Epithelial cell of prostate (primary cell): ENCODE results near the gene PCDHB10.
"Not testable (repeated sequence)": the region's sequence is repeated elsewhere in the genome, so short reads cannot be mapped to it uniquely, and the experiment has no call there.

ENCODE experiments used
- DNase-seq: peaks from one replicate; pipeline ENCODE4 v3.0.0-alpha.2; 2011; ENCODE audit warnings: low read depth, low spot score
- H3K27ac ChIP-seq: fragments of 450-650 bp; 2 replicates; pipeline ENCODE4 v1.5.1; 2017; ENCODE audit warnings: mild to moderate bottlenecking

Gene PCDHB10

DNA sequence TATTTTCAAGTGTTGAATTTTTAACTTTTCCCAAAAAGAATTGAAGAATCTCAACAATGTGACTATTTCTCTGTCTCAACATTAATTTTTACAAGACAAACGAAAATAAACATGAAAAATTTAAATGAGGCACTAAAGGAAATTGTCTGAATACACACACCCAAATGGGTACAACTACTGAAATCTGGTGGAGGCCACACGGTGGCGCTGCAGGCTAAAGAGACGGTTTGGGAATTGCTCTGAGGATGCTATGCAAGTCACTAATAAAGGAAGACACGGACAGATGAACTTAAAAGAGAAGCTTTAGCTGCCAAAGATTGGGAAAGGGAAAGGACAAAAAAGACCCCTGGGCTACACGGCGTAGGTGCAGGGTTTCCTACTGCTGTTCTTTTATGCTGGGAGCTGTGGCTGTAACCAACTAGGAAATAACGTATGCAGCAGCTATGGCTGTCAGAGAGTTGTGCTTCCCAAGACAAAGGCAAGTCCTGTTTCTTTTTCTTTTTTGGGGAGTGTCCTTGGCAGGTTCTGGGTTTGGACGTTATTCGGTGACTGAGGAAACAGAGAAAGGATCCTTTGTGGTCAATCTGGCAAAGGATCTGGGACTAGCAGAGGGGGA is at the start of gene PCDHB10:
Gene PCDHB10, plus strand, starts transcription at position 244 of the 616 bp plus-strand sequence. Its CDS starts 200 bp downstream, at position 444.
- H3K27ac ChIP-seq: no peak within 1 kb of the TSS
- DNase-seq: no peak

DNA sequence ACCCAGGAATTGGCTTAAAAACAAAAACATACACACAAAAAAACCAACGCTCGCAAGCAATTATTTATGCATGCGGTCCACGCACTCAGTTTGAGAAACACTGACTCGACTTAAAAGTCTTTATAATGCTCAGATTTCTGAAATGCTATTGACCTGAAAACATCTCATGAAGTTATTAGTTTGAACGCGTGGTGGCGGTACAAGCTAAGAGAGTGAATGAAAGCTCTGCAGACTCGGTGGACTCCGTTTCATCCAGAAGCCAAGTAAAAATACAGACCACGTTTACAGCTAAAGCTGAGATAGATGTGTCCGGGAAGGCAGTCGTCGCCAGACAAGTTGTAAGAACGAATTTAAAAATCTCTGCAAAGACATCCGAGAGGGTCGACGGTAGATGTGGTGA is 42.3 kb upstream of the PCDHB10 start, which contains the start of gene PCDHB6:
Gene PCDHB6, plus strand, starts transcription at position 246 of the 400 bp plus-strand sequence. CDS start 201 bp downstream, outside the sequence.
- no peak within 1 kb of the TSS for H3K27ac ChIP-seq
- no peak for DNase-seq

DNA sequence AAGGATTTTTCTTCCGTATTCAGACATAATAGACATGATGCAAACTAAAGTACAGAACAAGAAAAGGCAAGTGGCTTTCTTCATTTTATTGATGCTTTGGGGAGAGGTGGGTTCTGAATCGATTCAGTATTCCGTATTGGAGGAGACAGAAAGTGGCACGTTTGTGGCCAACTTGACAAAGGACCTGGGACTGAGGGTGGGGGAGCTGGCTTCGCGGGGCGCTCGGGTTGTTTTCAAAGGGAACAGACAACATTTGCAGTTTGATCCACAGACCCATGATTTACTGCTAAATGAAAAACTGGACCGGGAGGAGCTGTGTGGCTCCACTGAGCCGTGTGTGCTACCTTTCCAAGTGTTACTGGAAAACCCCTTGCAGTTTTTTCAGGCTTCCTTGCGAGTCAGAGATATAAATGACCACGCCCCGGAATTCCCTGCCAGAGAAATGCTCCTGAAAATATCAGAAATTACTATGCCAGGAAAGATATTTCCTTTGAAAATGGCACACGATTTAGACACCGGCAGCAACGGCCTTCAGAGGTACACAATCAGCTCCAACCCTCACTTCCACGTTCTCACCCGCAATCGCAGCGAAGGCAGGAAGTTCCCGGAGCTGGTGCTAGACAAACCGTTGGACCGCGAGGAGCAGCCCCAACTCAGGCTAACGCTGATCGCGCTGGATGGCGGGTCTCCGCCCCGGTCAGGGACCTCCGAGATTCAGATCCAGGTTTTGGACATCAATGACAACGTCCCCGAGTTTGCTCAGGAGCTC is 41.7 kb upstream of the PCDHB10 start:
- no peak for DNase-seq
- no peak overlapping the region for H3K27ac ChIP-seq

DNA sequence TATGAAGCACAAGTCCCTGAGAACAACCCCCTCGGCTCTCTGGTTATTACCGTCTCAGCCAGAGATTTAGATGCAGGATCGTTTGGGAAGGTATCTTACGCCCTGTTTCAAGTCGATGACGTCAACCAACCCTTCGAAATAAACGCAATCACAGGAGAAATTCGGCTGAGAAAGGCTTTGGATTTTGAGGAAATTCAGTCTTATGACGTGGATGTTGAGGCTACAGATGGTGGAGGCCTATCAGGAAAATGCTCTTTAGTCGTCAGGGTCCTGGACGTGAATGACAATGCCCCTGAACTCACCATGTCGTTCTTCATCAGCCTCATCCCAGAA is 41.2 kb upstream of the PCDHB10 start:
- no peak for DNase-seq
- H3K27ac ChIP-seq: no peak overlapping the region

DNA sequence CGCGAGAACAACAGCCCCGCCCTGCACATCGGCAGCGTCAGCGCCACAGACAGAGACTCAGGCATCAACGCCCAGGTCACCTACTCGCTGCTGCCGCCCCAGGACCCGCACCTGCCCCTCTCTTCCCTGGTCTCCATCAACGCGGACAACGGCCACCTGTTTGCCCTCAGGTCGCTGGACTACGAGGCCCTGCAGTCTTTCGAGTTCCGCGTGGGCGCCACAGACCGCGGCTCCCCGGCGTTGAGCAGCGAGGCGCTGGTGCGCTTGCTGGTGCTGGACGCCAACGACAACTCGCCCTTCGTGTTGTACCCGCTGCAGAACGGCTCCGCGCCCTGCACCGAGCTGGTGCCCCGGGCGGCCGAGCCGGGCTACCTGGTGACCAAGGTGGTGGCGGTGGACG is 40.5 kb upstream of the PCDHB10 start:
- not testable (repeated sequence) for DNase-seq, H3K27ac ChIP-seq

DNA sequence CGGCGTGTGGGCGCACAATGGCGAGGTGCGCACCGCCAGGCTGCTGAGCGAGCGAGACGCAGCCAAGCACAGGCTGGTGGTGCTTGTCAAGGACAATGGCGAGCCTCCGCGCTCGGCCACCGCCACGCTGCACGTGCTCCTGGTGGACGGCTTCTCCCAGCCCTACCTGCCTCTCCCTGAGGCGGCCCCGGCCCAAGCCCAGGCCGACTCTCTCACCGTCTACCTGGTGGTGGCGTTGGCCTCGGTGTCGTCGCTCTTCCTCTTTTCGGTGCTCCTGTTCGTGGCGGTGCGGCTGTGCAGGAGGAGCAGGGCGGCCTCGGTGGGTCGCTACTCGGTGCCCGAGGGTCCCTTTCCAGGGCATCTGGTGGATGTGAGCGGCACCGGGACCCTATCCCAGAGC is 40.1 kb upstream of the PCDHB10 start:
- H3K27ac ChIP-seq: not testable (repeated sequence)

DNA sequence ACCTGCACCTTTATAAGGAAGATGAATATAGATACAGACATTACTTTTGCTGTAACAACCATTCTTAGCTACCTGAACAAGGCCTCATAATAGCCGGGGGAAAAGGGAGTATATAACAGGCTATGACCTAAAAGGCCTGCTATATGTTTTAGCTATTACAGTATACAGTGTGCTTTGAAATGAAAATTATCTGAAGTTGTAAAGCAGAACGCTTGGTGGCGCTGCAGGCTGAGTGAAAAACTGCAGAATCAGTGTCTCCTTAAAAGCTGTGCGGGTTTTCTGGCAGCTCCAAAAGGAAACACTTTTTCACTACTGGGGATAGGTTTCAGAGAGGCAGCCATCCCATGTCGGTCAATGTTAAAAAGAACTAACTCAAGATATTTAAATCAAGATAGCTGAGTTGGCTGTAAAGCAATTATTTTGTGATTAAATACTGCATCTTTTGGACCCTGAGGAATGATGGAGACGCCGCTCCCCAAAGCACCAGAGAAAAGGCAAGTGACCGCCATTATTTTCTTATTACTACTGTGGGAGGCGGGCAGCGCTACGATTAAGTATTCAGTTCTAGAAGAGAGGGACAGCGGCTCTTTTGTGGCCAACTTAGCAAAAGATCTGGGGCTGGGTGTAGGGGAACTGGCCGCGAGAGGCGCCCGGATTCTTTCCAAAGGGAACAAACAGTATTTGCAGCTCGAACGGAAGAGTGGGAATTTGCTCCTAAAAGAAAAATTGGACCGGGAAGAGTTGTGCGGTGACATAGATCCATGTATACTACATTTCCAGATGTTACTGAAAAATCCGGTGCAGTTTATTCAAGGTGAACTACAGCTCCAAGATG is 36.4 kb upstream of the PCDHB10 start:
- no peak overlapping the region for H3K27ac ChIP-seq
- no peak for DNase-seq

More for the DNA sequence above, 40.1 kb upstream of the PCDHB10 start:
- DNase-seq: not testable (repeated sequence)

DNA sequence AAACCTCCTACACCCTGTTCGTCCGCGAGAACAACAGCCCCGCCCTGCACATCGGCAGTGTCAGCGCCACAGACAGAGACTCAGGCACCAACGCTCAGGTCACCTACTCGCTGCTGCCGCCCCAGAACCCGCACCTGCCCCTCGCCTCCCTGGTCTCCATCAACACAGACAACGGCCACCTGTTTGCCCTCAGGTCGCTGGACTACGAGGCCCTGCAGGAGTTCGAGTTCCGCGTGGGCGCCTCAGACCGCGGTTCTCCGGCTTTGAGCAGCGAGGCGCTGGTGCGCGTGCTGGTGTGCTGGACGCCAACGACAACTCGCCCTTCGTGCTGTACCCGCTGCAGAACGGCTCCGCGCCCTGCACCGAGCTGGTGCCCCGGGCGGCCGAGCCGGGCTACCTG is 34.8 kb upstream of the PCDHB10 start:
- not testable (repeated sequence) for H3K27ac ChIP-seq, DNase-seq

DNA sequence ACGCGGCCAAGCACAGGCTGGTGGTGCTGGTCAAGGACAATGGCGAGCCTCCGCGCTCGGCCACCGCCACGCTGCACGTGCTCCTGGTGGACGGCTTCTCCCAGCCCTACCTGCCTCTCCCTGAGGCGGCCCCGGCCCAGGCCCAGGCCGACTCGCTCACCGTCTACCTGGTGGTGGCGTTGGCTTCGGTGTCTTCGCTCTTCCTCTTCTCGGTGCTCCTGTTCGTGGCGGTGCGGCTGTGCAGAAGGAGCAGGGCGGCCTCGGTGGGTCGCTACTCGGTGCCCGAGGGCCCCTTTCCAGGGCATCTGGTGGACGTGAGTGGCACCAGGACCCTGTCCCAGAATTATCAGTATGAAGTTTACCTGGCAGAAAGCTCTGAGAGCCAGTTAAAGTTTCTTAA is 34.3 kb upstream of the PCDHB10 start:
- not testable (repeated sequence) for H3K27ac ChIP-seq, DNase-seq

DNA sequence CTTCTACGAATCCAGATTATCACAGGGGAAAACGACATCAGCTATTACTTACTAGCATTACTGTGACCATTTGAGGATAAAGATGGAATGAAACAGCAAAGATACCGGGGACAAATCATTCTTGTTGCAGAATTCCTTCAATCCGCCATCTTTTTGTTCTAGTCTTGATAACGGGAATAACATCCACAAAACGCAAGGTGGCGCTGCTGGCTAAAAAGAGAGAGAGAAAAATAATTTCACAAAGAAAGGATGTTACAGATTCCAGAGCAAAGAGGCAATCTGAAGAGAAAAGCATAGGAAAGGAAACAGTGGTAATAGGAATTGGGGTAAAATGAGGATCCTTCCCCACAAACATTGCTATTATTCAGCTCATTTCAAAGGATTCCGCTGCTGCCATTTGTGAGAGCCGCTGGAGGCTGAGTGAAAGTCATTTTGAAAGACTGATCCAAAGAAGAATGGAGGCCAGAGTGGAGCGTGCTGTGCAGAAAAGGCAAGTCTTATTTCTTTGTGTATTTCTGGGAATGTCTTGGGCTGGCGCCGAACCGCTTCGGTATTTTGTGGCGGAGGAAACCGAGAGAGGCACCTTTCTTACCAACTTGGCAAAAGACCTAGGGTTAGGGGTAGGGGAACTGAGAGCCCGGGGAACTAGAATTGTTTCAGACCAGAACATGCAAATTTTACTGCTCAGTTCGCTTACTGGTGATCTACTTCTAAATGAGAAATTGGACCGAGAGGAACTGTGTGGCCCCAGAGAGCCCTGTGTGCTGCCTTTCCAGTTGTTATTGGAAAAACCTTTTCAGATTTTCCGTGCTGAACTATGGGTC is 19.6 kb upstream of the PCDHB10 start, which contains the start of gene PCDHB7:
Gene PCDHB7, plus strand, starts transcription at position 264 of the 824 bp plus-strand sequence. Its CDS starts 192 bp downstream, at position 456.
- DNase-seq: no peak

DNA sequence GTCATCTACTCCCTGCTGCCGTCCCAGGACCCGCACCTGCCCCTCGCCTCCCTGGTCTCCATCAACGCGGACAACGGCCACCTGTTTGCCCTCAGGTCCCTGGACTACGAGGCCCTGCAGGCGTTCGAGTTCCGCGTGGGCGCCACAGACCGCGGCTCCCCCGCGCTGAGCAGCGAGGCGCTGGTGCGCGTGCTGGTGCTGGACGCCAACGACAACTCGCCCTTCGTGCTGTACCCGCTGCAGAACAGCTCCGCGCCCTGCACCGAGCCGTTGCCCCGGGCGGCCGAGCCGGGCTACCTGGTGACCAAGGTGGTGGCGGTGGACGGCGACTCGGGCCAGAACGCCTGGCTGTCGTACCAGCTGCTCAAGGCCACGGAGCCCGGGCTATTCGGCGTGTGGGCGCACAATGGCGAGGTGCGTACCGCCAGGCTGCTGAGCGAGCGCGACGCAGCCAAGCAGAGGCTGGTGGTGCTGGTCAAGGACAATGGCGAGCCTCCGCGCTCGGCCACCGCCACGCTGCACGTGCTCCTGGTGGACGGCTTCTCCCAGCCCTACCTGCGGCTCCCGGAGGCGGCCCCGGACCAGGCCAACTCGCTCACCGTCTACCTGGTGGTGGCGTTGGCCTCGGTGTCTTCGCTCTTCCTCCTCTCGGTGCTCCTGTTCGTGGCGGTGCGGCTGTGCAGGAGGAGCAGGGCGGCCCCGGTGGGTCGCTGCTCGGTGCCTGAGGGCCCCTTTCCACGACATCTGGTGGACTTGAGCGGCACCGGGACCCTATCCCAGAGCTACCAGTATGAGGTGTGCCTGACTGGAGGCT is 17.7 kb upstream of the PCDHB10 start:
- H3K27ac ChIP-seq, DNase-seq: not testable (repeated sequence)

More for the DNA sequence above, 19.6 kb upstream of the PCDHB10 start, which contains the start of gene PCDHB7:
- no peak within 1 kb of the TSS for H3K27ac ChIP-seq

DNA sequence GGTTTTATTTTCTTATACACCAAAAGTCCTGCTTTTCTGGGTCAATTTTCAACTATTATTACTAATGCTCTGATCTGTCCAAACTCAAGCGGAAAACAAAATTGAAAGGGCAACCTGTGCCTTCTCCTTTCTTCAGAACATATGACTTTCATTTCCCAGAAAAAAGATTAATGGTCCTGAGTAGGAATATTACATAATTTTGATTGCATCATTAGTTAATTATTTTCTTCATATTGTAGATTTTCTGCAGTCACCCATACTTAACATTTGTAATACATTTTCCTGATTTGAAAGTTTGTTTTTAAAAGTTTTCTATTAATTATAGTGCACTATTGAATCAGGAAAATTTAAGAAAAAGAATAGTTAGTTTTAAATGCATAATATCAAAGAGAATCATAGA is 16.2 kb upstream of the PCDHB10 start:
- H3K27ac ChIP-seq: no peak overlapping the region
- DNase-seq: no peak

DNA sequence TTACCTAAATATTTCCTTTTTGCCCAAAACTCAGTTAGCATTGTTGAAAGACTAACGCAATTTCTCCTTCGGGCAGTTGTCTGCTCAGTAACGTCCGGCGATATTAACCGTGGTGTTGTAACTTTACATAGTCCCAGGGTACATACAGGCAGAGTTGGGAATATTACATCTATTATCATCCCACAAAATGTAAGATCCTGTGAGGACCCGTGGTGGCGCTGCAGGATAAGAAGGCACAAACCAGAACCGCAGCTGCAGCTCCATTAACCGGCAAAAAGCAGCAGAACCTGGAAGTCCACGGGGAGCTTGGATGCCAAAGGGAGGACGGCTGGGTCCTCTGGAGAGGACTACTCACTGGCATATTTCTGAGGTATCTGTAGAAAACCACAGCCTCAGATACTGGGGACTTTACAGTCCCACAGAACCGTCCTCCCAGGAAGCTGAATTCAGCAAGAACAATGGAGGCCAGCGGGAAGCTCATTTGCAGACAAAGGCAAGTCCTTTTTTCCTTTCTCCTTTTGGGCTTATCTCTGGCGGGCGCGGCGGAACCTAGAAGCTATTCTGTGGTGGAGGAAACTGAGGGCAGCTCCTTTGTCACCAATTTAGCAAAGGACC is 14.5 kb upstream of the PCDHB10 start, which contains the start of gene PCDHB8:
Gene PCDHB8, plus strand, starts transcription at position 214 of the 615 bp plus-strand sequence. Its CDS starts 245 bp downstream, at position 459.
- DNase-seq, H3K27ac ChIP-seq: not testable (repeated sequence)

DNA sequence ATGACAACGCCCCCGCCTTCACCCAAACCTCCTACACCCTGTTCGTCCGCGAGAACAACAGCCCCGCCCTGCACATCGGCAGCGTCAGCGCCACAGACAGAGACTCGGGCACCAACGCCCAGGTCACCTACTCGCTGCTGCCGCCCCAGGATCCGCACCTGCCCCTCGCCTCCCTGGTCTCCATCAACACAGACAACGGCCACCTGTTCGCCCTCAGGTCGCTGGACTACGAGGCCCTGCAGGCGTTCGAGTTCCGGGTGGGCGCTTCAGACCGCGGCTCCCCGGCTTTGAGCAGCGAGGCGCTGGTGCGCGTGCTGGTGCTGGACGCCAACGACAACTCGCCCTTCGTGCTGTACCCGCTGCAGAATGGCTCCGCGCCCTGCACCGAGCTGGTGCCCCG is 12.8 kb upstream of the PCDHB10 start:
- not testable (repeated sequence) for H3K27ac ChIP-seq, DNase-seq

DNA sequence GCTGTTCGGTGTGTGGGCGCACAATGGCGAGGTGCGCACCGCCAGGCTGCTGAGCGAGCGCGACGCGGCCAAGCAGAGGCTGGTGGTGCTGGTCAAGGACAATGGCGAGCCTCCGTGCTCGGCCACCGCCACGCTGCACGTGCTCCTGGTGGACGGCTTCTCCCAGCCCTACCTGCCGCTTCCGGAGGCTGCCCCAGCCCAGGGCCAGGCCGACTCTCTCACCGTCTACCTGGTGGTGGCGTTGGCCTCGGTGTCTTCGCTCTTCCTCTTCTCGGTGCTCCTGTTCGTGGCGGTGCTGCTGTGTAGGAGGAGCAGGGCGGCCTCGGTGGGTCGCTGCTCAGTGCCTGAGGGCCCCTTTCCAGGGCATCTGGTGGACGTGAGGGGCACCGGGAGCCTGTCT is 12.3 kb upstream of the PCDHB10 start:
- H3K27ac ChIP-seq, DNase-seq: not testable (repeated sequence)

DNA sequence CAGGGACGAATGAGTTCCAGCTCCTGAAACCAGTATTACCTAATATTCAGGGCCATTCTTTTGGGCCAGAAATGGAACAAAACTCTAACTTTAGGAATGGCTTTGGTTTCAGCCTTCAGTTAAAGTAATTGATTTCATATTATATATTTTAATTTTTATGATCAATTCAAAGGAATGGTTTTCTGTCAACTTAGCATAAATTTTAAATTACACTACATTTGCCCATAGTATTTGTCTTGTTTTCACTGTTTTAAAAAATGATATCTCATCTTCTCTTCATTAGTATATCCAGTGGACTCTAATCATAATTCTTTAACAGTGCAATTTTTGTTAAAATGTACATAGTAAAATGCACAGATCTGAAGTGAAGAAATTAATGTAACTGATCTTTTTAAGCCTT is 11.8 kb upstream of the PCDHB10 start:
- DNase-seq: no peak
- H3K27ac ChIP-seq: no peak overlapping the region

DNA sequence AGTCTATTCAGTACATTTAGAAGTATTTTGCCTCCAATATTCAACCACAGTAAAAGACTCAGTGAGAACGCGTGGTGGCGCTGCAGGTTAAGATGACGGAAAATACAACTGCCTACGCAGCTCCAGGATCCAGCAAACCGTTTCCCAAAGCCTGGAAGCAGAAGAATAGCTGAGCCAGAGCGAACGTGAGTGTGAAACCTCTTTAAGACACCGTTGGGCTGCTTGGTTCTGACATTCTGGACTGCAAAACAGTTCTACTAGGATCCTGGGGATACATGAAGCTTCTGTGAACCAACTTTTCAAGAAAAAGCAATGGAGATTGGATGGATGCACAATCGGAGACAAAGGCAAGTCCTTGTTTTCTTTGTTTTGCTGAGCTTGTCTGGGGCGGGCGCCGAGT is 9.9 kb upstream of the PCDHB10 start, which contains the start of gene PCDHB16:
Gene PCDHB16, plus strand, starts transcription at position 140 of the 400 bp plus-strand sequence. Its CDS starts 173 bp downstream, at position 313.
- no peak for DNase-seq
- no peak within 1 kb of the TSS for H3K27ac ChIP-seq
